B cell (primary cell): Measurements from ENCODE around the gene MOB3A. TPM values are rescaled to one million over a fixed set of nuclear protein-coding genes. Genes with fewer than 3 reads are reported as not detected.

Experiments used
- ATAC-seq: fragments of 200-7000 bp; cut with Tn5 transposase; one replicate; pipeline ENCODE4 v1.10.0; 2021; ENCODE audit warnings: low read depth, mild to moderate bottlenecking, moderate number of reproducible peaks, moderate library complexity
- CTCF ChIA-PET: fragments of 350-600 bp; sonication (Branson Sonifier 250); formaldehyde crosslinking; loops from one replicate; lab custom pipeline; 2021; ENCODE audit warnings: antibody characterized with exemption, inconsistent platforms; lab: Charles Lee
- POLR2A ChIA-PET: fragments of 350-600 bp; sonication (Branson Sonifier 250); formaldehyde crosslinking; loops from one replicate; lab custom pipeline; 2021; ENCODE audit warnings: antibody characterized with exemption; lab: Charles Lee
- DNase-seq: peaks from one replicate; pipeline ENCODE4 v3.0.0; 2013
- H2AFZ ChIP-seq: 2 replicates; pipeline ENCODE4 v1.6.1; 2012; ENCODE audit warnings: mild to moderate bottlenecking, low read depth, low read length; ENCODE audit not compliant: insufficient read depth, poor library complexity, severe bottlenecking
- H3K27ac ChIP-seq, 2 donors: 1 replicate in 1 of 2; 2 replicates in 1 of 2; pipeline ENCODE4 v1.5.1; 2012 to 2013; ENCODE audit warnings: low read length in 2 of 2, mild to moderate bottlenecking in 2 of 2, moderate library complexity in 1 of 2
- H3K27me3 ChIP-seq, 4 experiments: fragments of 200-600 bp in 1 of 4; sonication (generic) in 1 of 4; replicated peaks in 1 of 4; 1 replicate in 2 of 4; 2 replicates in 2 of 4; pipeline versions ENCODE4 v1.6.1 to v1.7.0; 2013 to 2016; ENCODE audit warnings: low read length in 3 of 4, mild to moderate bottlenecking in 2 of 4, mixed read lengths in 1 of 4, moderate library complexity in 1 of 4; ENCODE audit not compliant: insufficient read depth in 4 of 4, control insufficient read depth in 3 of 4; ENCODE audit errors: control extremely low read depth in 1 of 4
- H3K36me3 ChIP-seq, 2 experiments: replicated peaks in 1 of 2; 1 replicate in 1 of 2; 2 replicates in 1 of 2; pipeline versions ENCODE4 v1.6.1 to v1.7.1; 2013; ENCODE audit warnings: low read length in 1 of 2; ENCODE audit not compliant: insufficient read depth in 2 of 2, control insufficient read depth in 1 of 2; ENCODE audit errors: control extremely low read depth in 1 of 2, extremely low read depth in 1 of 2
- H3K4me1 ChIP-seq, 2 donors: fragments of 200-600 bp in 1 of 2; sonication (generic) in 1 of 2; 1 replicate in 1 of 2; 2 replicates in 1 of 2; pipeline versions ENCODE4 v1.5.1 to v1.6.1; 2013 to 2017; ENCODE audit warnings: low read length in 2 of 2; ENCODE audit not compliant: control insufficient read depth in 2 of 2, insufficient read depth in 2 of 2
- H3K4me2 ChIP-seq: replicated peaks from 2 replicates; pipeline ENCODE3; 2012; ENCODE audit warnings: mild to moderate bottlenecking, low read depth, low read length; ENCODE audit not compliant: poor library complexity, severe bottlenecking
- H3K4me3 ChIP-seq, 5 experiments: fragments of 200-600 bp in 1 of 5; sonication (generic) in 1 of 5; 1 replicate in 3 of 5; 2 replicates in 2 of 5; pipeline versions ENCODE4 v1.5.1 to v1.7.0; 2011 to 2016; ENCODE audit warnings: low read length in 4 of 5, mild to moderate bottlenecking in 4 of 5, low read depth in 2 of 5, control low read depth in 1 of 5, moderate library complexity in 1 of 5; ENCODE audit not compliant: insufficient read depth in 1 of 5; ENCODE audit errors: control extremely low read depth in 1 of 5, extremely low read depth in 1 of 5
- H3K79me2 ChIP-seq: fragments of 200-600 bp; sonication (generic); one replicate; pipeline ENCODE4 v1.6.0; 2016; ENCODE audit warnings: low read length; ENCODE audit not compliant: control insufficient read depth, insufficient read depth
- H3K9ac ChIP-seq: fragments of 200-600 bp; sonication (generic); 2 replicates; pipeline ENCODE4 v1.6.1; 2017; ENCODE audit warnings: mild to moderate bottlenecking, low read length, moderate library complexity
- H3K9me3 ChIP-seq, 3 donors: one replicate each; pipeline versions ENCODE4 v1.6.1 to v1.7.1; 2013; ENCODE audit warnings: low read length in 2 of 3; ENCODE audit not compliant: control insufficient read depth in 2 of 3, insufficient read depth in 1 of 3; ENCODE audit errors: control extremely low read depth in 1 of 3
- H4K20me1 ChIP-seq: 2 replicates; pipeline ENCODE4 v1.6.0; 2012; ENCODE audit warnings: mild to moderate bottlenecking, low read length; ENCODE audit not compliant: insufficient read depth, control insufficient read depth, poor library complexity, severe bottlenecking
- H3K27ac Mint-ChIP-seq: one replicate; pipeline ENCODE4 v1.8.0; 2021; ENCODE audit warnings: mixed read lengths
- H3K27me3 Mint-ChIP-seq: one replicate; pipeline ENCODE4 v1.8.0; 2021; ENCODE audit warnings: mixed read lengths
- H3K4me1 Mint-ChIP-seq: one replicate; pipeline ENCODE4 v1.8.0; 2021; ENCODE audit warnings: mixed read lengths
- H3K4me3 Mint-ChIP-seq: one replicate; pipeline ENCODE4 v1.8.0; 2021; ENCODE audit warnings: mixed read lengths
- H3K9me3 Mint-ChIP-seq: one replicate; pipeline ENCODE4 v1.8.0; 2022; ENCODE audit warnings: mixed read lengths; ENCODE audit not compliant: insufficient read depth
- CTCF ChIP-seq: fragments of 200-600 bp; IDR thresholded peaks from one replicate; pipeline ENCODE4 v1.8.0; 2022; ENCODE audit warnings: antibody characterized with exemption, mild to moderate bottlenecking
- EZH2 ChIP-seq: IDR thresholded peaks from 2 replicates; pipeline ENCODE4 v1.6.1; 2012; ENCODE audit warnings: borderline replicate concordance, low read depth, mild to moderate bottlenecking, moderate library complexity, low read length; ENCODE audit not compliant: insufficient read depth, poor library complexity, severe bottlenecking
- whole genome bisulfite sequencing: methylation state at CpG from one replicate; pipeline ENCODE4 v1.1.5; 2013; ENCODE audit warnings: missing lambda C conversion rate; ENCODE audit not compliant: insufficient coverage; 5-methylcytosine and 5-hydroxymethylcytosine counted together
- intact Hi-C: fragments of 100-400 bp; cut with micrococcal nuclease; formaldehyde crosslinking; loops from one replicate; pipeline ENCODE4 v1.10.0; 2022
- polyA plus RNA-seq: library from polyadenylated mRNA; depleted of rRNA; stranded (reverse); fragments of >200 nt; gene quantifications from 2 replicates; pipeline ENCODE4 v1.2.3, GENCODE V29; 2012
- total RNA-seq, 2 donors: library from RNA; stranded (reverse); fragments of 120-200 nt in 1 of 2; gene quantifications; 1 replicate in 1 of 2; 2 replicates in 1 of 2; pipeline versions ENCODE4 v1.2.3 to v1.2.4, GENCODE V29; 2013 to 2022

Gene MOB3A
- total and polyA plus RNA-seq, 2 donors (not counting 1 experiment from before 2014, with no cell fraction given) = 190 to 228 TPM

- TF ChIP-seq EZH2 = no peak
- no peak for TF ChIP-seq CTCF
- peaks cover 65% of the 10 kb centered on the region for H4K20me1 ChIP-seq
- CTCF ChIA-PET = no interaction called here
- POLR2A ChIA-PET = no interaction called here
- ATAC-seq = no peak
- peaks cover 39% of the 10 kb centered on the region for H3K79me2 ChIP-seq
- peaks cover 0 to 69% of the 10 kb centered on the region in 2 experiments for H3K36me3 ChIP-seq
- H3K4me3 Mint-ChIP-seq = no peak overlapping the region
- H3K27me3 Mint-ChIP-seq = no peaks in the 10 kb centered on the region
- H3K9ac ChIP-seq = no peak overlapping the region
- no peaks in the 10 kb centered on the region for H3K27me3 ChIP-seq
- no peaks in the 10 kb centered on the region for H3K9me3 ChIP-seq
- H2AFZ ChIP-seq = no peak overlapping the region
- intact Hi-C loops = no loop called here
- 91% methylated on average over 19 of the region's 19 CpGs for WGBS
- no peaks in the 10 kb centered on the region for H3K9me3 Mint-ChIP-seq
- H3K27ac Mint-ChIP-seq = no peak overlapping the region
- no peak overlapping the region for H3K4me2 ChIP-seq
- DNase-seq = no peak
- no peak overlapping the region for H3K27ac ChIP-seq
- no peaks in the 10 kb centered on the region for H3K4me1 Mint-ChIP-seq
- H3K4me3 ChIP-seq = no peak overlapping the region
- no peaks in the 10 kb centered on the region for H3K4me1 ChIP-seq
Measured at GRCh38 chr19:2127758-2128157, 31.6 kb upstream of the MOB3A start.

DNA sequence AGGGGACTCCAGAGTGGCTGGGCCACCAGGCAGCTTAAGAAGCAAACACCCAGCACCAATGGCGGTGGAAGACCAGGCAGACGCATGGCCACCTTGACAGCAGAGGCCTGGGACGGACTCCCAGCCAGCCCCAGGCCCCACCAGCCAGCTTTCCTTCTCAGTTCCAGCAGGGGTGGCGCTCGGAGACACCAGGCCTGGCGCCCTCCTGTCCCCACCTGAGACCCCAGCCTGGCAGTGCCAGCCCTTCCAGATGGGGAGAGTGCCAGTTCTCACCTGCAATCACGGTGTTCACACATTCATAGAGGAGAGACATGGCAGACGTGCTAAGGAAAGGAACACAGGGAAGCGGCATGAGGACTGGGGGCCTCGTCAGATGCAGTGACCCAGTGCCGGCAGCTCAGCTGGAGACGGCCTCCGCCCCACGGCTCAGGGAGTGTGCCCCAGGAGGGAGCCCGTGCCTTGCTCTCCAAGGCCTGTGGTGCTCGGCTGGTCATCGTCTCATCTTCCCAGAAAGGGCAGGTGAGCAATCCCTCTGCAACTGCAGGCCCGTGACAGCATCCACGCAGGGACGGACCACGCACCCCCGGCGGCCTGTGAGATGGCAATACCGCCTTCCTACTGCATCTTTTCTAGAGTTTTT lies 30.9 kb upstream of the MOB3A start:
- no peak for ATAC-seq
- no peaks in the 10 kb centered on the region for H3K27me3 Mint-ChIP-seq
- Histone ChIP-seq H3K4me1 (no peaks in the 10 kb centered on the region), H3K9me3 (no peaks in the 10 kb centered on the region), H3K36me3 (peaks cover 0 to 69% of the 10 kb centered on the region in 2 experiments), H3K4me3 (no peak overlapping the region), H4K20me1 (peaks cover 64% of the 10 kb centered on the region), H3K4me2 (no peak overlapping the region), H3K9ac (no peak overlapping the region), H3K27ac (no peak overlapping the region), H3K27me3 (no peaks in the 10 kb centered on the region), H3K79me2 (peaks cover 31% of the 10 kb centered on the region), H2AFZ (no peak overlapping the region)
- WGBS = 98% methylated on average over 24 of the region's 24 CpGs
- CTCF ChIA-PET = no interaction called here
- H3K4me3 Mint-ChIP-seq = no peak overlapping the region
- no peaks in the 10 kb centered on the region for H3K9me3 Mint-ChIP-seq
- TF ChIP-seq CTCF = no peak
- no peak for DNase-seq
- no peaks in the 10 kb centered on the region for H3K4me1 Mint-ChIP-seq
- POLR2A ChIA-PET = no interaction called here
- H3K27ac Mint-ChIP-seq = no peak overlapping the region
- intact Hi-C loops = no loop called here
